GM10248 (cell line): Measurements from ENCODE around the gene AVEN.

Experiments used
- CTCF ChIA-PET: fragments of 300-600 bp; sonication (Branson Sonifier 250); formaldehyde crosslinking; extraction: SDS; loops from one replicate; lab custom pipeline; 2021; ENCODE audit warnings: antibody characterized with exemption; lab: Yijun Ruan, JAX
- POLR2A ChIA-PET: fragments of 350-650 bp; sonication (Branson Sonifier 250); formaldehyde crosslinking; extraction: SDS; loops from one replicate; lab custom pipeline; 2020; ENCODE audit warnings: antibody characterized with exemption; lab: Yijun Ruan, JAX
- DNase-seq: peaks from one replicate; pipeline ENCODE4 v3.0.0; 2012; ENCODE audit errors: extremely low spot score
- CTCF ChIP-seq: IDR thresholded peaks from 2 replicates; pipeline ENCODE4 v1.5.1; 2012; ENCODE audit warnings: mild to moderate bottlenecking, low read depth; ENCODE audit errors: extremely low read depth, missing control alignments, control extremely low read depth

Gene AVEN

GRCh38 chr15:33852094-33852493 is 186.9 kb downstream of the AVEN start:
- CTCF ChIA-PET: interaction anchor here (0.8 kb wide), 1 partner anchor 13 kb away, joined by 3 read pairs; no protein-coding TSS in a partner anchor
- no peak for TF ChIP-seq CTCF
- no peak for DNase-seq
- POLR2A ChIA-PET: no interaction called here

GRCh38 chr15:33851079-33851478 is 187.9 kb downstream of the AVEN start:
- CTCF ChIA-PET: interaction anchor here (1.0 to 1.6 kb wide), 3 partner anchors 10 to 59 kb away, joined by 3 to 4 read pairs (median 4); no protein-coding TSS in a partner anchor
- DNase-seq: no peak
- POLR2A ChIA-PET: no interaction called here
- no peak for TF ChIP-seq CTCF

DNA sequence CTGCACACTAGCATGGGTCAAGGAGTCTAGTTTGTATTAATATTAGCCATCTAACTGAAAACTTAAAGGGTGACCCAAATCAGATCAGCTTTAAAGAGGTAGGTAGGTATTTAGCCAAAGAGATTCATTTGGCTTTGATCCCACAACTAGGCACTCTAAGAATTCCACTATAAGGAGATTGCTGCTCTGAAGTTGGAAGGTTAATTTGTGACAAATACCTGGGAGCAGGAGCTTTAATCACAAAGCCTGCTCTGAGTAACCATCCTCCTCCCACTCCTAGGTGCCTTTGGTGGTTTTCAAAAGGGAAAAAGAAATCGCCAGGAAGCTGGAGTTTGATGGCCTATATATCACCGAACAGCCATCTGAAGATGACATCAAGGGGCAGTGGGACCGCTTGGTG is 191.0 kb downstream of the AVEN start:
- DNase-seq: no peak
- CTCF ChIA-PET: interaction anchor here (0.9 kb wide), 1 partner anchor 12 kb away, joined by 3 read pairs; no protein-coding TSS in a partner anchor
- POLR2A ChIA-PET: no interaction called here
- no peak for TF ChIP-seq CTCF

DNA sequence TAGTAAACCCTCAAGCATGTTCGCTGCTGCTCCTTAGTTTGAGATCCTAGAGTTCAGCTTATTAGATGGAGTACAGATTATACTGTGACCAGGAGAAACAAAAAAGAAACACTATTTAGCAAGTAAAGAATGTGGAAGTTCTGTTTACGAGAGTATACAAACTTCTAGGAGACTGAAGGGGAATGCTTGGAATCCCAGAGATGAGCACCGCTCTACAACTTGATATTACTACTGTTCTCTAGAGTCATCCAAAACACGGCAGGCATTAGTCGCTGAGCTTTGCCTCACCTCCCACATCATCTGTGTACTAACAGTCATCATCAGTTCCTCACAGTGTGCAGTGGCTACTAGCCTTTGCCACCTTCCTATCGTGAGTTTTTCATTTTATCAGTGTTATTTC is 192.1 kb downstream of the AVEN start:
- no peak for TF ChIP-seq CTCF
- ChIA-PET CTCF (no interaction called here), POLR2A (no interaction called here)
- no peak for DNase-seq

DNA sequence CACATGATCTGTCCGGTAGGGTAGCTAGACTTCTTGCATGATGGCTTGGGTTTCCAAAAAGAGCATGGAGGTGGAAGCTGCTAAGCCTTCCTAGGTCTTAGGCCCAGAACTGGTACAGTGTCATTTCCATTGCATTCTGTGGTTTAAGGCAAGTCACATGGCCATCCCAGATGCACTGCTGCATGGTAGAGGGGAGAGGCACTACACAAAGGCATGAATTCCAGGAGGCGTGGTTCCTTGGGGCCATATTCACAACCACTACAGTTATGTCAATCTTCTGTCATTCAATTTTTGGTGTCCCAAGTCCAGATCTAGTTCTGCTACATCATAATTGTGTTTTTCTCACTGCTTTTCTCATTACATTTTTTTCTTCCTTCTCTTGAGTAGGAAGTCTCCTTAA is 192.9 kb downstream of the AVEN start:
- CTCF ChIA-PET: interaction anchor here (0.8 to 1.6 kb wide), 3 partner anchors 9 to 18 kb away, joined by 3 to 6 read pairs (median 3); no protein-coding TSS in a partner anchor
- no peak for TF ChIP-seq CTCF
- POLR2A ChIA-PET: no interaction called here
- DNase-seq: no peak

GRCh38 chr15:33844597-33844996 is 194.4 kb downstream of the AVEN start:
- DNase-seq: no peak
- POLR2A ChIA-PET: no interaction called here
- CTCF ChIA-PET: interaction anchor here (1.3 to 1.6 kb wide), 2 partner anchors 8 to 108 kb away, joined by 3 to 6 read pairs; no protein-coding TSS in a partner anchor
- no peak for TF ChIP-seq CTCF
